Dermis lymphatic vessel endothelial cell (primary cell): ENCODE data around the gene C17orf100. TPM values are rescaled to one million over a fixed set of nuclear protein-coding genes. Genes with fewer than 3 reads are reported as not detected.

ENCODE experiments used
- total RNA-seq: library from RNA; depleted of rRNA; stranded (reverse); fragments of >200 nt; gene quantifications from 2 replicates; pipeline ENCODE4 v1.2.1, GENCODE V29; 2014

The C17orf100 gene
- 0.43 and 0.52 TPM in 2 replicates for total RNA-seq

DNA sequence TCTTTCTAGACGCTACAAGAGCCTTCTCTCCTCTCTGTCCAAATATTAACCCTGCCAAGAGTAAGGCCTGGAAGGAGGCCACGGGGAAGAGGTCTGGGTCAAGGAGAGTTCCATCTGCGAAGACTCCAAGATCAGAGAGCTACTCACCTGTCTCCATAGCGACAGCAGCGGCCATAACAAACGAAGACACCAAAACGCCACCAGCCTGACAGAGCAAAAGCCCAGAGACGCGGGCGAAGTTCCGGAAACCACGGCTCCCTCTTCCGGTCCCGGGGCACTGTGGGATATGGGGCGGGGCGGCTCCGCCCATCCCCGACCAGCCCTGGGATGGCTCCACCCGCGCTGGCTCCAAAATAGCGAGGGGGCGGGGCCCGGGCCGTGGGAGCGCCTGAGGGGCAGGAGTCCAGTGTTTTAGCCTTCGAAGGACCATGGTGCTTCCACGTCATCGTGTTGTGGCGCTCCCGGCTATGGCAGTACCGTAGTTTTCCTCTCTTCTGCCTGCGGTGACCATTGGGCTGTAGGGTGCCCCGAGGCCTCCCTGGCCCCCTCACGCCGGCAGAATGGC lies at the start of gene C17orf100, which contains the start of gene MED31:
Gene C17orf100 (plus strand): TSS at position 409 of the 565 bp plus-strand sequence. CDS start 152 bp downstream, at position 561.
Gene MED31 (minus strand): TSS at position 252 of the 565 bp plus-strand sequence. CDS start 77 bp downstream, at position 175.

GRCh38 chr17:6640536-6641246 lies 10.9 kb upstream of the C17orf100 start, which contains the start of the genes KIAA0753 and TXNDC17:
KIAA0753 (minus strand) TSS chr17:6640711; CDS start chr17:6635103, 5,608 bp downstream.
TXNDC17 (plus strand) TSS chr17:6641060; CDS start chr17:6641083, 23 bp downstream.

Other genes starting within 250 kb of the C17orf100 start
- not detected in 2 replicates for gene AIPL1, start 216.6 kb upstream of the C17orf100 start, total RNA-seq
- 3.9 and 4.0 TPM in 2 replicates for gene PIMREG, start 207.3 kb upstream of the C17orf100 start, total RNA-seq
- gene PITPNM3, start 95.2 kb upstream of the C17orf100 start, total RNA-seq: 0.09 and 0.11 TPM in 2 replicates
- gene KIAA0753, start 11.1 kb upstream of the C17orf100 start, total RNA-seq: 6.4 and 10.1 TPM in 2 replicates
- 60.1 and 90.9 TPM in 2 replicates for gene TXNDC17, start 10.7 kb upstream of the C17orf100 start, total RNA-seq
- 7.3 and 8.9 TPM in 2 replicates for gene MED31, start 157 bp upstream of the C17orf100 start, total RNA-seq
- gene SLC13A5, start 61.6 kb downstream of the C17orf100 start, total RNA-seq: 0.09 and 0.11 TPM in 2 replicates
- gene XAF1, start 104.3 kb downstream of the C17orf100 start, total RNA-seq: under 0.01 and 0.22 TPM in 2 replicates
- gene FBXO39, start 124.5 kb downstream of the C17orf100 start, total RNA-seq: 14.4 and 24.9 TPM in 2 replicates
- gene TEKT1, start 180.0 kb downstream of the C17orf100 start, total RNA-seq: 0.11 TPM in 1 of 2 replicates, not detected in the other